RWPE2 (cell line): ENCODE data around the gene AGBL2.

ENCODE experiments used
- ATAC-seq: fragments of 200-7000 bp; cut with Tn5 transposase; 3 replicates; pipeline ENCODE4 v1.9.1; 2021; ENCODE audit warnings: low read depth
- DNase-seq: peaks from one replicate; pipeline ENCODE4 v3.0.0-alpha.2; 2020; ENCODE audit warnings: low spot score
- H3K27ac ChIP-seq: fragments of 450-650 bp; 2 replicates; pipeline ENCODE4 v1.5.1; 2017; ENCODE audit warnings: mild to moderate bottlenecking; ENCODE audit not compliant: poor library complexity, severe bottlenecking
- H3K27me3 ChIP-seq: fragments of 250-450 bp; sonication (Bioruptor Pico); 2 replicates; pipeline ENCODE4 v1.5.1; 2021; ENCODE audit warnings: mild to moderate bottlenecking, moderate library complexity; ENCODE audit not compliant: insufficient read depth, poor library complexity, severe bottlenecking
- H3K36me3 ChIP-seq: fragments of 250-450 bp; sonication (Bioruptor Pico); 2 replicates; pipeline ENCODE4 v1.5.1; 2020; ENCODE audit warnings: low read depth, mild to moderate bottlenecking, moderate library complexity
- H3K4me1 ChIP-seq: fragments of 250-450 bp; sonication (Bioruptor Pico); 2 replicates; pipeline ENCODE4 v1.5.1; 2021; ENCODE audit warnings: mild to moderate bottlenecking, moderate library complexity; ENCODE audit not compliant: insufficient read depth, poor library complexity, severe bottlenecking
- H3K4me3 ChIP-seq: fragments of 250-450 bp; sonication (Bioruptor Pico); 2 replicates; pipeline ENCODE4 v1.5.1; 2021; ENCODE audit warnings: mild to moderate bottlenecking, moderate library complexity; ENCODE audit not compliant: severe bottlenecking
- H3K9me3 ChIP-seq: fragments of 250-450 bp; sonication (Bioruptor Pico); 2 replicates; pipeline ENCODE4 v1.5.1; 2021; ENCODE audit warnings: mild to moderate bottlenecking, moderate library complexity; ENCODE audit not compliant: severe bottlenecking
- CTCF ChIP-seq: fragments of 450-650 bp; IDR thresholded peaks from one replicate; pipeline ENCODE4 v1.5.1; 2017; ENCODE audit warnings: mild to moderate bottlenecking, moderate library complexity; ENCODE audit not compliant: poor library complexity, severe bottlenecking

The AGBL2 gene

GRCh38 chr11:47609675-47610074, 105.5 kb downstream of the AGBL2 start:
- DNase-seq (no peak), ATAC-seq (no peak)
- Histone ChIP-seq H3K4me1 (no peaks in the 10 kb centered on the region), H3K9me3 (no peaks in the 10 kb centered on the region), H3K36me3 (no peaks in the 10 kb centered on the region), H3K27ac (no peak overlapping the region), H3K4me3 (no peak overlapping the region), H3K27me3 (no peaks in the 10 kb centered on the region)
- no peak for TF ChIP-seq CTCF
